IMR-90 (cell line): ENCODE measurements around the gene ADCK1. TPM values are rescaled to one million over a fixed set of nuclear protein-coding genes. Genes with fewer than 3 reads are reported as not detected.

Source experiments
- ATAC-seq: fragments of 200-7000 bp; cut with Tn5 transposase; 2 replicates; pipeline ENCODE4 v1.9.1; 2020; ENCODE audit warnings: low read depth, mild to moderate bottlenecking, moderate library complexity
- BruUV-seq: library from RNA; stranded (reverse); fragments of 400-500 nt; replicated peaks from 2 replicates; lab custom pipeline; 2021; lab: Mats Ljungman, UMichigan
- CTCF ChIA-PET: fragments of 300-600 bp; formaldehyde crosslinking; extraction: SDS; loops from one replicate; lab custom pipeline; 2021; ENCODE audit warnings: antibody characterized with exemption; lab: Yijun Ruan, JAX
- POLR2A ChIA-PET: fragments of 300-600 bp; sonication (Branson Sonifier 250); formaldehyde crosslinking; loops from one replicate; lab custom pipeline; 2022; ENCODE audit warnings: antibody characterized with exemption; ENCODE audit not compliant: unreplicated experiment; lab: Charles Lee
- DNase-seq: peaks from one replicate; pipeline ENCODE4 v3.0.0; 2013
- H2AFZ ChIP-seq: replicated peaks from 2 replicates; pipeline ENCODE3; 2013; ENCODE audit warnings: low read length, mild to moderate bottlenecking; ENCODE audit not compliant: poor library complexity
- H2AK5ac ChIP-seq: 2 replicates; pipeline ENCODE4 v1.6.1; 2013; ENCODE audit warnings: low read depth, low read length, inconsistent platforms
- H2AK9ac ChIP-seq: replicated peaks from 2 replicates; pipeline ENCODE3; 2013; ENCODE audit warnings: mild to moderate bottlenecking, low read depth, low read length, moderate library complexity; ENCODE audit not compliant: poor library complexity
- H2BK120ac ChIP-seq: 2 replicates; pipeline ENCODE4 v1.6.1; 2013; ENCODE audit warnings: low read depth, low read length, inconsistent platforms
- H2BK15ac ChIP-seq: 3 replicates; pipeline ENCODE4 v1.6.1; 2013; ENCODE audit warnings: low read depth, low read length, inconsistent platforms
- H2BK20ac ChIP-seq: 2 replicates; pipeline ENCODE4 v1.6.1; 2013; ENCODE audit warnings: low read depth, mild to moderate bottlenecking, inconsistent platforms, low read length, moderate library complexity
- H2BK5ac ChIP-seq: 2 replicates; pipeline ENCODE4 v1.6.1; 2013; ENCODE audit warnings: mild to moderate bottlenecking, low read depth, low read length, inconsistent platforms; ENCODE audit not compliant: poor library complexity, severe bottlenecking
- H3K14ac ChIP-seq: replicated peaks from 2 replicates; pipeline ENCODE4 v1.6.1; 2013; ENCODE audit warnings: low read depth, low read length, inconsistent platforms
- H3K18ac ChIP-seq: 2 replicates; pipeline ENCODE4 v1.6.1; 2013; ENCODE audit warnings: low read depth, low read length, control low read depth
- H3K23ac ChIP-seq: 2 replicates; pipeline ENCODE4 v1.6.1; 2013; ENCODE audit warnings: low read depth, low read length, inconsistent platforms
- H3K27ac ChIP-seq: 2 replicates; pipeline ENCODE4 v1.5.1; 2013; ENCODE audit warnings: mild to moderate bottlenecking, control low read depth, low read length; ENCODE audit not compliant: insufficient read depth
- H3K27me3 ChIP-seq: 2 replicates; pipeline ENCODE4 v1.6.1; 2013; ENCODE audit warnings: low read length; ENCODE audit not compliant: control insufficient read depth, insufficient read depth
- H3K36me3 ChIP-seq: 2 replicates; pipeline ENCODE4 v1.6.1; 2013; ENCODE audit warnings: low read length, mixed read lengths; ENCODE audit not compliant: control insufficient read depth, insufficient read depth
- H3K4ac ChIP-seq: 2 replicates; pipeline ENCODE4 v1.6.1; 2013; ENCODE audit warnings: low read depth, low read length, inconsistent platforms
- H3K4me1 ChIP-seq: 2 replicates; pipeline ENCODE4 v1.6.1; 2013; ENCODE audit warnings: low read length, mixed read lengths; ENCODE audit not compliant: control insufficient read depth, insufficient read depth
- H3K4me2 ChIP-seq: 2 replicates; pipeline ENCODE4 v1.6.1; 2013; ENCODE audit warnings: low read depth, mild to moderate bottlenecking, control low read depth, low read length, moderate library complexity
- H3K4me3 ChIP-seq: 2 replicates; pipeline ENCODE4 v1.5.1; 2013; ENCODE audit warnings: low read depth, mild to moderate bottlenecking, control low read depth, low read length, moderate library complexity; ENCODE audit not compliant: insufficient read depth
- H3K56ac ChIP-seq: 2 replicates; pipeline ENCODE4 v1.6.1; 2013; ENCODE audit warnings: low read length, inconsistent platforms; ENCODE audit not compliant: insufficient read depth; ENCODE audit errors: extremely low read depth
- H3K79me1 ChIP-seq, 2 experiments: 2 replicates each; pipeline ENCODE4 v1.6.1; 2013; ENCODE audit warnings: low read length in 2 of 2, inconsistent platforms in 1 of 2, low read depth in 1 of 2
- H3K9ac ChIP-seq: 2 replicates; pipeline ENCODE4 v1.6.1; 2013; ENCODE audit warnings: low read depth, low read length, control low read depth
- H3K9me1 ChIP-seq: 2 replicates; pipeline ENCODE4 v1.6.1; 2013; ENCODE audit warnings: low read length, inconsistent platforms; ENCODE audit not compliant: insufficient read depth
- H3K9me3 ChIP-seq: 2 replicates; pipeline ENCODE4 v1.6.1; 2013; ENCODE audit warnings: low read length; ENCODE audit not compliant: control insufficient read depth, insufficient read depth
- H4K20me1 ChIP-seq: 2 replicates; pipeline ENCODE4 v1.6.1; 2013; ENCODE audit warnings: low read length, inconsistent platforms; ENCODE audit not compliant: insufficient read depth
- H4K5ac ChIP-seq: 2 replicates; pipeline ENCODE4 v1.6.1; 2013; ENCODE audit warnings: mild to moderate bottlenecking, low read depth, low read length, control low read depth
- H4K8ac ChIP-seq, 2 experiments: 2 replicates each; pipeline ENCODE4 v1.6.1; 2013; ENCODE audit warnings: low read depth in 2 of 2, low read length in 2 of 2, control low read depth in 1 of 2, inconsistent platforms in 1 of 2
- H4K91ac ChIP-seq: 2 replicates; pipeline ENCODE4 v1.6.1; 2013; ENCODE audit warnings: low read depth, low read length, inconsistent platforms; ENCODE audit not compliant: insufficient read depth
- BHLHE40 ChIP-seq: fragments of 150-350 bp; IDR thresholded peaks from 2 replicates; pipeline ENCODE4 v1.6.1; 2016; ENCODE audit warnings: mild to moderate bottlenecking, low read depth, low read length
- CEBPB ChIP-seq: IDR thresholded peaks from 2 replicates; pipeline ENCODE4 v1.6.1; 2012; ENCODE audit warnings: low read depth, low read length, improper control_type of control experiment
- CHD1 ChIP-seq: IDR thresholded peaks from 2 replicates; pipeline ENCODE4 v1.6.1; 2012; ENCODE audit warnings: low read depth, low read length, improper control_type of control experiment
- CTCF ChIP-seq: conservative IDR thresholded peaks from 2 replicates; pipeline ENCODE4 v1.5.1; 2012; ENCODE audit warnings: mild to moderate bottlenecking, low read depth, low read length, improper control_type of control experiment
- ELK1 ChIP-seq: fragments of 150-350 bp; IDR thresholded peaks from 2 replicates; pipeline ENCODE4 v1.6.1; 2016; ENCODE audit warnings: low read depth, mild to moderate bottlenecking, low read length, moderate library complexity, borderline replicate concordance
- FOS ChIP-seq: fragments of 150-350 bp; IDR thresholded peaks from 2 replicates; pipeline ENCODE4 v1.6.1; 2016; ENCODE audit warnings: low read depth, low read length
- MAFK ChIP-seq: IDR thresholded peaks from 2 replicates; pipeline ENCODE4 v1.6.1; 2012; ENCODE audit warnings: low read depth, low read length, improper control_type of control experiment
- MAZ ChIP-seq: IDR thresholded peaks from 2 replicates; pipeline ENCODE4 v1.6.1; 2012; ENCODE audit warnings: low read depth, mild to moderate bottlenecking, low read length, improper control_type of control experiment, moderate library complexity, borderline replicate concordance
- MXI1 ChIP-seq: IDR thresholded peaks from 2 replicates; pipeline ENCODE4 v1.6.1; 2012; ENCODE audit warnings: low read depth, mild to moderate bottlenecking, low read length, moderate library complexity, borderline replicate concordance
- POLR2A ChIP-seq: IDR thresholded peaks from 2 replicates; pipeline ENCODE4 v1.6.1; 2012; ENCODE audit warnings: mild to moderate bottlenecking, low read depth, low read length
- RAD21 ChIP-seq: IDR thresholded peaks from 2 replicates; pipeline ENCODE4 v1.6.1; 2012; ENCODE audit warnings: low read length, improper control_type of control experiment
- SMC3 ChIP-seq: fragments of 150-350 bp; IDR thresholded peaks from 2 replicates; pipeline ENCODE4 v1.6.1; 2016; ENCODE audit warnings: low read depth, mild to moderate bottlenecking, antibody characterized with exemption, low read length, moderate library complexity
- WGBS, 2 experiments: methylation state at CpG; one replicate each; pipeline versions ENCODE4 v1.1.5 to v1.1.7; 2013; ENCODE audit warnings: missing lambda C conversion rate in 2 of 2; ENCODE audit not compliant: insufficient read length in 1 of 2; ENCODE audit errors: extremely low coverage in 2 of 2; 5-methylcytosine and 5-hydroxymethylcytosine counted together
- dilution Hi-C: fragments of 300-500 bp; cut with HindIII; formaldehyde crosslinking; loops from one replicate; pipeline ENCODE4 v1.14.3; 2018; ENCODE audit warnings: low sequenced_read_pairs; ENCODE audit not compliant: unreplicated experiment
- in situ Hi-C: fragments of 300-500 bp; cut with MboI; formaldehyde crosslinking; loops from 3 replicates; pipeline ENCODE4 v1.14.3; 2019; ENCODE audit warnings: low sequenced_read_pairs, inconsistent platforms, mixed read lengths
- intact Hi-C: fragments of 100-400 bp; cut with micrococcal nuclease; formaldehyde crosslinking; loops from 2 replicates; pipeline ENCODE4 v1.10.0; 2022
- polyA plus RNA-seq, 3 experiments: library from polyadenylated mRNA; depleted of rRNA; stranded (reverse); fragments of >200 nt; gene quantifications; 2 replicates each; pipeline ENCODE4 v1.2.3, GENCODE V29; 2012; ENCODE audit warnings: low replicate concordance in 1 of 3
- total RNA-seq: library from RNA; depleted of rRNA; stranded (reverse); fragments of >200 nt; gene quantifications from 2 replicates; pipeline ENCODE4 v1.2.3, GENCODE V29; 2012

ADCK1 gene
- total and polyA plus RNA-seq, 2 of the 4 experiments (the other 2 are of a cell fraction), result 1.6 to 4.6 TPM

GRCh38 chr14:77866932-77867331, 67.0 kb downstream of the ADCK1 start:
- Histone ChIP-seq H3K9me3 (no peaks in the 10 kb centered on the region), H3K56ac (no peak overlapping the region), H2BK20ac (no peak overlapping the region), H2BK120ac (no peak overlapping the region), H3K4ac (no peak overlapping the region), H3K18ac (no peak overlapping the region), H3K36me3 (no peaks in the 10 kb centered on the region), H3K9me1 (no peaks in the 10 kb centered on the region), H4K5ac (no peak overlapping the region), H3K4me1 (no peaks in the 10 kb centered on the region), H4K8ac (no peak overlapping the region), H3K9ac (no peak overlapping the region), H4K91ac (no peak overlapping the region), H4K20me1 (no peaks in the 10 kb centered on the region; the same call in 1 of the 2 replicates), H3K23ac (no peak overlapping the region), H3K4me2 (no peak overlapping the region), H3K79me1 (no peaks in the 10 kb centered on the region), H3K27ac (no peak overlapping the region), H3K4me3 (no peak overlapping the region), H2BK5ac (no peak overlapping the region), H3K14ac (no peak overlapping the region), H2BK15ac (no peak overlapping the region), H2AK5ac (no peak overlapping the region), H2AFZ (no peak overlapping the region), H2AK9ac (no peak overlapping the region), H3K27me3 (no peaks in the 10 kb centered on the region)
- BruUV-seq, result no TSS peak
- 33% methylated on average over 1 of the region's 3 CpGs; no CpG with 5 or more reads in 1 of the 2 experiments for WGBS, 2 experiments
- ChIA-PET POLR2A (no interaction called here), CTCF (no interaction called here)
- in situ Hi-C loops, result loop anchor here (25.0 kb wide), 2 partner anchors 720 to 970 kb away; no protein-coding TSS in a partner anchor
- dilution Hi-C loops, result no loop called here
- no peak for DNase-seq
- ATAC-seq, result no peak
- TF ChIP-seq CTCF, result no peak
- TF ChIP-seq CHD1, result no peak
- no peak for TF ChIP-seq ELK1
- no peak for TF ChIP-seq FOS
- TF ChIP-seq BHLHE40, result no peak
- no peak for TF ChIP-seq MAZ
- TF ChIP-seq MAFK, result no peak
- no peak for TF ChIP-seq MXI1
- no peak for TF ChIP-seq POLR2A
- TF ChIP-seq RAD21, result no peak
- no peak for TF ChIP-seq CEBPB
- no peak for TF ChIP-seq SMC3
- intact Hi-C loops, result loop anchor here (10.0 kb wide), 3 partner anchors 158 to 1038 kb away; no protein-coding TSS in a partner anchor
